Inferior parietal cortex (tissue), 1 donor: ENCODE results near the gene TRIM56.
"Not testable (repeated sequence)": the region's sequence is repeated elsewhere in the genome, so short reads cannot be mapped to it uniquely, and the experiment has no call there.

Experiments
- DNase-seq: peaks from one replicate; pipeline ENCODE4 v3.0.0-alpha.2; 2016; ENCODE audit errors: extremely low spot score

TRIM56 gene, protein sequence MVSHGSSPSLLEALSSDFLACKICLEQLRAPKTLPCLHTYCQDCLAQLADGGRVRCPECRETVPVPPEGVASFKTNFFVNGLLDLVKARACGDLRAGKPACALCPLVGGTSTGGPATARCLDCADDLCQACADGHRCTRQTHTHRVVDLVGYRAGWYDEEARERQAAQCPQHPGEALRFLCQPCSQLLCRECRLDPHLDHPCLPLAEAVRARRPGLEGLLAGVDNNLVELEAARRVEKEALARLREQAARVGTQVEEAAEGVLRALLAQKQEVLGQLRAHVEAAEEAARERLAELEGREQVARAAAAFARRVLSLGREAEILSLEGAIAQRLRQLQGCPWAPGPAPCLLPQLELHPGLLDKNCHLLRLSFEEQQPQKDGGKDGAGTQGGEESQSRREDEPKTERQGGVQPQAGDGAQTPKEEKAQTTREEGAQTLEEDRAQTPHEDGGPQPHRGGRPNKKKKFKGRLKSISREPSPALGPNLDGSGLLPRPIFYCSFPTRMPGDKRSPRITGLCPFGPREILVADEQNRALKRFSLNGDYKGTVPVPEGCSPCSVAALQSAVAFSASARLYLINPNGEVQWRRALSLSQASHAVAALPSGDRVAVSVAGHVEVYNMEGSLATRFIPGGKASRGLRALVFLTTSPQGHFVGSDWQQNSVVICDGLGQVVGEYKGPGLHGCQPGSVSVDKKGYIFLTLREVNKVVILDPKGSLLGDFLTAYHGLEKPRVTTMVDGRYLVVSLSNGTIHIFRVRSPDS

GRCh38 chr7:101085162-101085964 lies at the start of gene TRIM56:
Gene TRIM56 (plus strand): TSS chr7:101085481. CDS start chr7:101087313, 1,832 bp downstream.
- no peak for DNase-seq

GRCh38 chr7:101035941-101036340 lies 49.3 kb upstream of the TRIM56 start:
- DNase-seq = no peak

DNA sequence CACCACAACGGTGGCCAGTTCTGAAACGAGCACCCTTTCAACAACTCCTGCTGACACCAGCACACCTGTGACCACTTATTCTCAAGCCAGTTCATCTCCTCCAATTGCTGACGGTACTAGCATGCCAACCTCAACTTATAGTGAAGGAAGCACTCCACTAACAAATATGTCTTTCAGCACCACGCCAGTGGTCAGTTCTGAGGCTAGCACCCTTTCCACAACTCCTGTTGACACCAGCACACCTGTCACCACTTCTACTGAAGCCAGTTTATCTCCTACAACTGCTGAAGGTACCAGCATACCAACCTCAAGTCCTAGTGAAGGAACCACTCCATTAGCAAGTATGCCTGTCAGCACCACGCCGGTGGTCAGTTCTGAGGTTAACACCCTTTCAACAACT lies 44.0 kb upstream of the TRIM56 start:
- not testable (repeated sequence) for DNase-seq

DNA sequence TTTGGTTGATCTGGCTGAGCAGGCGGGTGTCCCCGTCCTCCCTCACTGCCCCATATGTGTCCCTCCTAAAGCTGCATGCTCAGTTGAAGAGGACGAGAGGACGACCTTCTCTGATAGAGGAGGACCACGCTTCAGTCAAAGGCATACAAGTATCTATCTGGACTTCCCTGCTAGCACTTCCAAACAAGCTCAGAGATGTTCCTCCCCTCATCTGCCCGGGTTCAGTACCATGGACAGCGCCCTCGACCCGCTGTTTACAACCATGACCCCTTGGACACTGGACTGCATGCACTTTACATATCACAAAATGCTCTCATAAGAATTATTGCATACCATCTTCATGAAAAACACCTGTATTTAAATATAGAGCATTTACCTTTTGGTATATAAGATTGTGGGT lies 26.9 kb upstream of the TRIM56 start:
- DNase-seq = peak; percentile 44

GRCh38 chr7:101059620-101059942 lies 25.7 kb upstream of the TRIM56 start:
- DNase-seq = no peak

DNA sequence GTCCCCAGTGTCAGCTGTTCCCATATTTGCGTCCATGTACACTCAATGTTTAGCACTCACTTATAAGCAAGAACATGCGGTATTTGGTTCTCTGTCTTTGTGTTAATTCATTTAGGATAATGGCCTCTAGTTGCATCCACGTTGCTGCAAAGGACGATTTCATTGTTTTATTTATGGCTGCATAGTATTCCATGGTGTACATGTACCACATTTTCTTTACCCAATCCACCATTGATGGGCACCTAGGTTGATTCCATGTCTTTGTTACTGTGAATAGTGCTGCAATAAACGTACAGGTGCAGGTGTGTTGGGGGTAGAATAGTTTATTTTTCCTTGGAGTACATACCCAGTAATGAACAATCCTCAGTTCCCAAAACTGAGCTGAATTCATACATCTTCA lies 24.3 kb upstream of the TRIM56 start:
- no peak for DNase-seq

GRCh38 chr7:101064176-101064550 lies 21.1 kb upstream of the TRIM56 start:
- not testable (repeated sequence) for DNase-seq

DNA sequence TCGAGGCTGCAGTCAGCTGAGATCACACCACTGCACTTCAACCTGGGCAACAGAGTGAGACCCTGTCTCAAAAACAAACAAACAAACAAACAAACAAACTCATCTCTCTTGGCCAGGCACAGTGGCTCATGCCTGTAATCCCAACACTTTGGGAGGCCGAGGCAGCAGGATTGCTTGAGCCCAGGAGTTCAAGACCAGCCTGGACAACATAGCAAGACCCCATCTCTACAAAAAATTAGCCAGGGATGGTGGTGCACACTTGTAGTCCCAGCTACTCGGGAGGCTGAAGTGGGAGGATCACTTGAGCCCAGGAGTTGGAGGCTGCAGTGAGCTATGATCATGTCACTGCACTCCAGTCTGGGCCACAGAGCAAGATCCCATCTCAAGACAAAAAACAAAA lies 20.1 kb upstream of the TRIM56 start:
- not testable (repeated sequence) for DNase-seq

GRCh38 chr7:101066141-101066832 lies 19.0 kb upstream of the TRIM56 start:
- DNase-seq = no peak

DNA sequence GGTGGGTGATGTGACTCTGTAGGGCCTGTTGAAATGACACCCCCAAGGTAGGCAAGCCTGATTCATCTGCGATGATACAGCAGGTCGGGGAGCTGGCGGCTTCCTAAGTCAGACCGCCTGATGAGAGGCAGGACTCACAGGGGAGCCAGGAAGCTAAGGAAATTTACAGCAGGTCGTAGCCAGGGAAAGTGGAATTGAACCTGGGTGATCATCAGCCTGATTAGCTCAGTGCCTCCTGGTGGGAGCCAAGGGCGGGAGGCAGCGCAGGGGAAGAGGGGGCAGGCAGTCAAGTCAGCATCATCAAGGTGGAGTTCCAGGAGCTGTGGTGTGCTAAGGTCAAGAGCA lies 18.5 kb upstream of the TRIM56 start:
- no peak for DNase-seq

- no peak for DNase-seq
These were observed 16.9 kb upstream of the TRIM56 start for GRCh38 chr7:101068401-101068800.

GRCh38 chr7:101071362-101072104 lies 13.7 kb upstream of the TRIM56 start:
- not testable (repeated sequence) for DNase-seq

- no peak for DNase-seq
These were observed 9.6 kb upstream of the TRIM56 start for GRCh38 chr7:101075646-101076045.

GRCh38 chr7:101076183-101076582 lies 9.1 kb upstream of the TRIM56 start:
- DNase-seq = not testable (repeated sequence)

GRCh38 chr7:101077303-101078086 lies 7.8 kb upstream of the TRIM56 start:
- peak; percentile 81 for DNase-seq

DNA sequence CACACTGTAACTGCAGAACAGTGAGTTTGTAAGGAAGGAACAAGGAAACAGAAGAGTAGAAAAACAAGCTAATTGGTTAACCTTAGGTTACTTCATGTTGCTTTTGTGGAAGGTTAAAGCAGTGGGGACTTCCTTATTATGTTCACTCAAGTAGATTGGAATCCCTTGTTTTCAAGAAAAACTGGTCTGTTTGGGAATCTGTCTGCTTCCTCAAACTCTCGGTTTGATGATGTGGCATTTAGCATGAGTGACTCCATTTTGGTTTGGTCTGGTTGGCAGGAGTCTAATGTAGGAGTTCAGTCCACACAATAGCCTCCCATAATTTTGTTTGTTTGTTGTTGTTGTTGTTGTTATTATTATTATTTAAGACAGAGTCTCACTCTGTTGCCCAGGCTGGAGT lies 3.8 kb upstream of the TRIM56 start:
- no peak for DNase-seq

DNA sequence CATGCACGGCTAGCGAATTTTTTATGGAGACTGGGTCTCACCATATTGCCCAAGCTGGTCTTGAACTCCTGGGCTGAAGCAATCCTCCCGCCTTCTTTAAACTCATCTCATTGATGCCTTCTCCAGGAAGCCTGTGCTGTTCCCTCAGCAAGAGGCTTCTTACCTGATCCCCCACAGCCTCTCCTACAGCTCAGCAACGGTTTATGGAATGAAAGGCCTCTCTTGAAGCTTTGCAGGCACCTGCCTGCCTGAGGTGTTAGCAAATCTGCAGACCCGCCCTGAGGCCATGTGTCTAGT lies 468 bp upstream of the TRIM56 start:
- no peak for DNase-seq

GRCh38 chr7:101087334-101088068 lies 2.2 kb downstream of the TRIM56 start:
- no peak for DNase-seq

DNA sequence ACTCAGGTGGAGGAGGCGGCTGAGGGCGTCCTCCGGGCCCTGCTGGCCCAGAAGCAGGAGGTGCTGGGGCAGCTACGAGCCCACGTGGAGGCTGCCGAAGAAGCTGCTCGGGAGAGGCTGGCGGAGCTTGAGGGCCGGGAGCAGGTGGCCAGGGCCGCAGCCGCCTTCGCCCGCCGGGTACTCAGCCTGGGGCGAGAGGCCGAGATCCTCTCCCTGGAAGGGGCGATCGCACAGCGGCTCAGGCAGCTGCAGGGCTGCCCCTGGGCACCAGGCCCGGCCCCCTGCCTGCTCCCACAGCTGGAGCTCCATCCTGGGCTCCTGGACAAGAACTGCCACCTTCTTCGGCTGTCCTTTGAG lies 2.8 kb downstream of the TRIM56 start:
- DNase-seq = no peak
